ENCODE measurements around the gene PEG3. TPM values are rescaled to one million over a fixed set of nuclear protein-coding genes. Genes with fewer than 3 reads are reported as not detected.

PEG3 gene
- total and polyA plus RNA-seq, 10 of the 15 experiments (the other 5 are each of a cell fraction or from before 2014, with no cell fraction given): 0.03 to 0.33 TPM; not detected in 8

- in situ Hi-C loops (cut with MboI): no loop called here
- intact Hi-C loops (cut with micrococcal nuclease; ENCODE audit: unreplicated experiment): no loop called here
- Histone ChIP-seq H3K9ac (ENCODE audit: control insufficient read depth, insufficient read depth, low read length) (no peak overlapping the region), H4K20me1 (ENCODE audit: control insufficient read depth, insufficient read depth) (no peaks in the 10 kb centered on the region), H3K9me3 (replicated peaks; ENCODE audit: control insufficient read depth, insufficient read depth, low read length) (peaks cover 6% of the 10 kb centered on the region; the same call in 1 of the 3 replicates), H3K36me3 (ENCODE audit: control insufficient read depth in 2 of 2, insufficient read depth in 2 of 2, low read length in 1 of 2) (no peaks in the 10 kb centered on the region), H3K4me2 (ENCODE audit: control insufficient read depth, insufficient read depth) (no peak overlapping the region), H3K4me1 (ENCODE audit: control insufficient read depth, insufficient read depth, low read length) (no peaks in the 10 kb centered on the region), H2AFZ (ENCODE audit: control insufficient read depth, low read depth, low read length) (no peak overlapping the region), H3K27ac (ENCODE audit: control insufficient read depth, insufficient read depth) (no peak overlapping the region), H3K27me3 (replicated peaks in 1 of 2; ENCODE audit: control insufficient read depth in 2 of 2, insufficient read depth in 2 of 2, low read length in 1 of 2) (no peaks in the 10 kb centered on the region), H3K4me3 (no peak overlapping the region), H3K79me2 (ENCODE audit: control insufficient read depth, insufficient read depth, low read length) (no peaks in the 10 kb centered on the region)
- DNase-seq (ENCODE audit: low read depth, low spot score) (no peak), ATAC-seq (no peak), FAIRE-seq (no peak)
- CTCF ChIA-PET: no interaction called here
- TF ChIP-seq NFIC (IDR thresholded peaks at IDR 0.05; ENCODE audit: low read depth, low read length): no peak
- TF ChIP-seq YY1 (IDR thresholded peaks at IDR 0.05; ENCODE audit: low read depth, low read length): 0 out of 2 replicates have a peak, but pooled peaks have one; percentile 29
- SMC1A ChIA-PET (ENCODE audit: uncharacterized antibody, unreplicated experiment): no interaction called here
- RAD21 ChIA-PET (ENCODE audit: unreplicated experiment): no interaction called here
- 51% methylated on average over 34 of the region's 34 CpGs for WGBS (ENCODE audit: insufficient coverage, insufficient replicate concordance, low lambda C conversion rate, missing lambda C conversion rate)
- BruUV-seq (replicated peaks): no TSS peak
- POLR2A ChIA-PET: no interaction called here
Observed at GRCh38 chr19:56838909-56839651, 1.4 kb downstream of the PEG3 start.

GRCh38 chr19:56838024-56838908 is 2.3 kb downstream of the PEG3 start:
- H3K4me3 ChIP-seq: no peak overlapping the region

More at GRCh38 chr19:56838024-56838908, 2.3 kb downstream of the PEG3 start:
- Histone ChIP-seq H4K20me1 (ENCODE audit: control insufficient read depth, insufficient read depth) (no peaks in the 10 kb centered on the region), H3K79me2 (ENCODE audit: control insufficient read depth, insufficient read depth, low read length) (no peaks in the 10 kb centered on the region), H2AFZ (ENCODE audit: control insufficient read depth, low read depth, low read length) (no peak overlapping the region), H3K9me3 (replicated peaks; ENCODE audit: control insufficient read depth, insufficient read depth, low read length) (peaks cover 6% of the 10 kb centered on the region; the same call in 1 of the 3 replicates), H3K4me1 (ENCODE audit: control insufficient read depth, insufficient read depth, low read length) (no peaks in the 10 kb centered on the region), H3K27me3 (replicated peaks in 1 of 2; ENCODE audit: control insufficient read depth in 2 of 2, insufficient read depth in 2 of 2, low read length in 1 of 2) (no peaks in the 10 kb centered on the region), H3K36me3 (ENCODE audit: control insufficient read depth in 2 of 2, insufficient read depth in 2 of 2, low read length in 1 of 2) (no peaks in the 10 kb centered on the region), H3K4me2 (ENCODE audit: control insufficient read depth, insufficient read depth) (no peak overlapping the region), H3K9ac (ENCODE audit: control insufficient read depth, insufficient read depth, low read length) (no peak overlapping the region), H3K27ac (ENCODE audit: control insufficient read depth, insufficient read depth) (no peak overlapping the region)
- intact Hi-C loops (cut with micrococcal nuclease; ENCODE audit: unreplicated experiment): no loop called here
- no TSS peak for BruUV-seq (replicated peaks)
- ChIA-PET POLR2A (no interaction called here), RAD21 (ENCODE audit: unreplicated experiment) (no interaction called here), SMC1A (ENCODE audit: uncharacterized antibody, unreplicated experiment) (no interaction called here), CTCF (no interaction called here)
- in situ Hi-C loops (cut with MboI): no loop called here
- TF ChIP-seq STAT3 (IDR thresholded peaks at IDR 0.05; ENCODE audit: low read depth, low read length) (no peak), WRNIP1 (IDR thresholded peaks at IDR 0.05; ENCODE audit: borderline replicate concordance, low read depth, low read length) (no peak), BCL3 (IDR thresholded peaks at IDR 0.05; ENCODE audit: borderline replicate concordance, insufficient read depth, low read depth, low read length, poor library complexity, severe bottlenecking) (no peak), KAT2A (conservative IDR thresholded peaks at IDR 0.05; ENCODE audit: control insufficient read depth, low read depth, low read length) (no peak), USF2 (IDR thresholded peaks at IDR 0.05; ENCODE audit: borderline replicate concordance, low read depth, low read length) (no peak), PAX8 (IDR thresholded peaks at IDR 0.05) (no peak)
- ATAC-seq (no peak), FAIRE-seq (no peak), DNase-seq (ENCODE audit: low read depth, low spot score) (no peak)
- 61% methylated on average over 41 of the region's 44 CpGs for WGBS (ENCODE audit: insufficient coverage, insufficient replicate concordance, low lambda C conversion rate, missing lambda C conversion rate)
